PC-3 (cell line): ENCODE measurements around the gene THTPA. TPM values are rescaled to one million over a fixed set of nuclear protein-coding genes. Genes with fewer than 3 reads are reported as not detected.

ENCODE experiments used
- ATAC-seq: fragments of 200-7000 bp; cut with Tn5 transposase; 2 replicates; pipeline ENCODE4 v1.9.1; 2020; ENCODE audit warnings: mild to moderate bottlenecking, moderate library complexity
- BruUV-seq: library from RNA; stranded (reverse); fragments of 400-500 nt; replicated peaks from 2 replicates; lab custom pipeline; 2021; lab: Mats Ljungman, UMichigan
- CTCF ChIA-PET: fragments of 300-600 bp; sonication (Branson Sonifier 250); formaldehyde crosslinking; loops from one replicate; lab custom pipeline; 2022; ENCODE audit warnings: antibody characterized with exemption; lab: Charles Lee
- POLR2A ChIA-PET: fragments of 300-600 bp; sonication (Branson Sonifier 250); formaldehyde crosslinking; loops from one replicate; lab custom pipeline; 2022; ENCODE audit warnings: antibody characterized with exemption; ENCODE audit not compliant: unreplicated experiment; lab: Charles Lee
- DNase-seq: peaks from one replicate; pipeline ENCODE4 v3.0.0-alpha.2; 2015
- H2AFZ ChIP-seq: fragments of 300-600 bp; sonication (generic); 2 replicates; pipeline ENCODE4 v1.6.0; 2016; ENCODE audit warnings: antibody characterized with exemption, low read length
- H3F3A ChIP-seq: fragments of 300-600 bp; sonication (generic); one replicate; pipeline ENCODE4 v1.6.0; 2017; ENCODE audit warnings: antibody characterized with exemption, low read length, control low read depth, mild to moderate bottlenecking; ENCODE audit not compliant: unreplicated experiment
- H3K27ac ChIP-seq: fragments of 300-600 bp; sonication (generic); 2 replicates; pipeline ENCODE4 v1.5.1; 2016; ENCODE audit warnings: mild to moderate bottlenecking, low read length
- H3K27me3 ChIP-seq: fragments of 300-600 bp; sonication (generic); 2 replicates; pipeline ENCODE4 v1.6.1; 2016; ENCODE audit warnings: low read length, mixed read lengths
- H3K36me3 ChIP-seq: fragments of 300-600 bp; sonication (generic); 2 replicates; pipeline ENCODE4 v1.6.1; 2016; ENCODE audit warnings: low read depth, mixed run types, low read length, mixed read lengths
- H3K4me1 ChIP-seq: fragments of 300-600 bp; sonication (generic); 2 replicates; pipeline ENCODE4 v1.5.1; 2016; ENCODE audit warnings: low read length; ENCODE audit not compliant: insufficient read depth
- H3K4me2 ChIP-seq: fragments of 300-600 bp; sonication (generic); 2 replicates; pipeline ENCODE4 v1.6.0; 2016; ENCODE audit warnings: low read length
- H3K4me3 ChIP-seq: fragments of 300-600 bp; sonication (generic); 2 replicates; pipeline ENCODE4 v1.5.1; 2016; ENCODE audit warnings: mild to moderate bottlenecking, low read length, mixed read lengths
- H3K79me2 ChIP-seq: fragments of 300-600 bp; sonication (generic); 2 replicates; pipeline ENCODE4 v1.6.1; 2017; ENCODE audit warnings: low read length, mixed read lengths
- H3K9ac ChIP-seq: fragments of 300-600 bp; sonication (generic); 2 replicates; pipeline ENCODE4 v1.6.0; 2016; ENCODE audit warnings: mild to moderate bottlenecking, low read length
- H3K9me2 ChIP-seq: fragments of 300-600 bp; sonication (generic); replicated peaks from 2 replicates; pipeline ENCODE4 v1.6.1; 2016; ENCODE audit warnings: mixed run types, low read length, mixed read lengths
- H3K9me3 ChIP-seq: fragments of 300-600 bp; sonication (generic); 2 replicates; pipeline ENCODE4 v1.6.1; 2016; ENCODE audit warnings: low read length, mixed read lengths
- H4K20me1 ChIP-seq: fragments of 300-600 bp; sonication (generic); 2 replicates; pipeline ENCODE4 v1.6.1; 2016; ENCODE audit warnings: low read length, mixed read lengths
- EZH2 ChIP-seq: fragments of 300-600 bp; sonication (generic); IDR thresholded peaks from one replicate; pipeline ENCODE4 v1.6.1; 2017; ENCODE audit warnings: antibody characterized with exemption, mild to moderate bottlenecking, low read length; ENCODE audit not compliant: unreplicated experiment
- EZH2phosphoT487 ChIP-seq: fragments of 300-600 bp; sonication (generic); IDR thresholded peaks from 2 replicates; pipeline ENCODE4 v1.6.1; 2018; ENCODE audit warnings: mild to moderate bottlenecking, antibody characterized with exemption, low read length, borderline replicate concordance
- intact Hi-C: fragments of 100-400 bp; cut with micrococcal nuclease; formaldehyde crosslinking; loops from 2 replicates; pipeline ENCODE4 v1.9.0; 2023
- total RNA-seq: library from RNA; depleted of rRNA; stranded (reverse); fragments of >200 nt; gene quantifications from 2 replicates; pipeline ENCODE4 v1.2.3, GENCODE V29; 2014
- TF ChIP-seq, protein P1 (sequence below): fragments of 300-600 bp; sonication (generic); conservative IDR thresholded peaks from 2 replicates; pipeline ENCODE4 v1.5.1; 2017; ENCODE audit warnings: antibody characterized with exemption, low read depth, mild to moderate bottlenecking, low read length

Gene THTPA
- total RNA-seq, 1 experiment from 2014 or later = 13.0 TPM

DNA sequence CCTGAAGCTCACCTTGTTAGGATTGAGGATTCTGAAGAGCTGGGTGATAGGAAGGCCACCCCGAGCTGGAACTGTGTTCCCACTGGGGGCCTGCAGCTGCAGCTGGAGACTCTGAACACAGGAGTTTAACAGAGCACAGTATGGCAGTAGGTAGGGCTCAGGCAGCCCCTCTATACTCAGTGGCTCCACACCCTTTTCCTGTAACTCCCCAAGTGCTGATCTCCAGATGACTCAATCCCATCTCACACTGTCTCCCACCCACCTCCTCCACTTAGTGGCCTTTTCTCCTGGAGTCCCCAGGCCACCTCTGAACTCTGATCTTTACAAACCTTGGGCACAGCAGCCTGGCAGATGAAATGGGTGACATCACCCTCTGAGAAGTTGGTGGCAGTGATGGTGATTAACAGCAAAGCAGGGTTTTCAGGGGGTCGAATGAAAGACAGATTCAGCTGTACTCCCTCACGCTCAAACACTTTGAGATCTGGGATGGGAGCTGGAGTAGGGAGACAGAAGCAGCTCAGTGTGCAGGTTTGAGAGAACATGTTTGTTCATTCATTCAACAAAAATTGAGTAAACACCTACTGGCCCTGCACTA, 4.0 kb downstream of the THTPA start:
- ChIA-PET POLR2A (no interaction called here), CTCF (interaction anchor here (0.7 to 1.3 kb wide), 2 partner anchors 11 to 82 kb away, joined by 3 to 4 read pairs; no protein-coding TSS in a partner anchor)
- intact Hi-C loops = loop anchor here (10.0 kb wide), 1 partner anchor 485 kb away; no protein-coding TSS in a partner anchor

DNA sequence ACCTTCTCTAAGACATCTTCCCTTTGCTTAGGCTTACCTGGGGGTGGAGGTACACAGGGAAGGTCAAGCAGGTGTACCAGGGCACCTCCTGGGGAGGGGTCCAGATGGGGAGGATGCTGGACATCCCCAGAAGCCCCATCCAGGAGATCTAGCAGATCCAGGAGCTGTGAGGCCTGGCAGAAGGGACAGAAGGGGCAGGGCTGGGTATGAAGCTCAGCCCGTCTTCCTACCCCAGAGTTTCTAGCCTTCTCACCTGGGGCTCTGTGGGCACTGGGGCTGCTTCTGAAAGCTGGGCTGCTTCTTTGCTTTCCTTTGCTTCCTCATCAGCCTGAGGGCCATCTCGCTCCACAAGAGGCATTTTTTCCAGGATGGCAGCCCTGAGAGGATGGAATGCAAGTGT, 5.2 kb downstream of the THTPA start:
- ChIA-PET CTCF (interaction anchor here (0.6 to 0.8 kb wide), 3 partner anchors 19 to 1317 kb away, joined by 4 to 8 read pairs (median 6); no protein-coding TSS in a partner anchor), POLR2A (no interaction called here)
- Histone ChIP-seq H3K27me3 (no peaks in the 10 kb centered on the region), H3K27ac (peak overlapping the region; percentile 62), H3F3A (no peaks in the 10 kb centered on the region), H3K4me1 (peaks cover 32% of the 10 kb centered on the region), H4K20me1 (no peaks in the 10 kb centered on the region), H3K9ac (no peak overlapping the region; the same call in 1 of the 2 replicates), H3K4me3 (no peak overlapping the region), H3K9me3 (no peaks in the 10 kb centered on the region), H3K4me2 (no peak overlapping the region), H3K9me2 (no peaks in the 10 kb centered on the region), H2AFZ (no peak overlapping the region), H3K79me2 (peaks cover 27% of the 10 kb centered on the region), H3K36me3 (peaks cover 12% of the 10 kb centered on the region)
- no TSS peak for BruUV-seq
- ATAC-seq = no peak
- intact Hi-C loops = no loop called here
- TF ChIP-seq EZH2phosphoT487 = no peak
- TF ChIP-seq EZH2 = no peak
- TF ChIP-seq, protein P1, sequence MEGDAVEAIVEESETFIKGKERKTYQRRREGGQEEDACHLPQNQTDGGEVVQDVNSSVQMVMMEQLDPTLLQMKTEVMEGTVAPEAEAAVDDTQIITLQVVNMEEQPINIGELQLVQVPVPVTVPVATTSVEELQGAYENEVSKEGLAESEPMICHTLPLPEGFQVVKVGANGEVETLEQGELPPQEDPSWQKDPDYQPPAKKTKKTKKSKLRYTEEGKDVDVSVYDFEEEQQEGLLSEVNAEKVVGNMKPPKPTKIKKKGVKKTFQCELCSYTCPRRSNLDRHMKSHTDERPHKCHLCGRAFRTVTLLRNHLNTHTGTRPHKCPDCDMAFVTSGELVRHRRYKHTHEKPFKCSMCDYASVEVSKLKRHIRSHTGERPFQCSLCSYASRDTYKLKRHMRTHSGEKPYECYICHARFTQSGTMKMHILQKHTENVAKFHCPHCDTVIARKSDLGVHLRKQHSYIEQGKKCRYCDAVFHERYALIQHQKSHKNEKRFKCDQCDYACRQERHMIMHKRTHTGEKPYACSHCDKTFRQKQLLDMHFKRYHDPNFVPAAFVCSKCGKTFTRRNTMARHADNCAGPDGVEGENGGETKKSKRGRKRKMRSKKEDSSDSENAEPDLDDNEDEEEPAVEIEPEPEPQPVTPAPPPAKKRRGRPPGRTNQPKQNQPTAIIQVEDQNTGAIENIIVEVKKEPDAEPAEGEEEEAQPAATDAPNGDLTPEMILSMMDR = no peak
- no peak for DNase-seq

More for the DNA sequence above, 4.0 kb downstream of the THTPA start:
- Histone ChIP-seq H3K4me1 (peaks cover 32% of the 10 kb centered on the region), H3K79me2 (peaks cover 26% of the 10 kb centered on the region), H3K9me2 (no peaks in the 10 kb centered on the region), H3K27me3 (no peaks in the 10 kb centered on the region), H3K9ac (no peak overlapping the region), H3F3A (no peaks in the 10 kb centered on the region), H2AFZ (no peak overlapping the region), H3K36me3 (peaks cover 12% of the 10 kb centered on the region), H3K27ac (no peak overlapping the region), H3K4me2 (no peak overlapping the region), H3K9me3 (no peaks in the 10 kb centered on the region), H4K20me1 (no peaks in the 10 kb centered on the region), H3K4me3 (no peak overlapping the region)
- DNase-seq (no peak), ATAC-seq (no peak)
- BruUV-seq = no TSS peak
- TF ChIP-seq EZH2phosphoT487 = no peak
- TF ChIP-seq, protein P1 = no peak
- no peak for TF ChIP-seq EZH2
